Loucy (cell line): ENCODE data around the gene CD79A.

Source experiments
- EZH2phosphoT487 ChIP-seq: fragments of 200-600 bp; IDR thresholded peaks from 2 replicates; pipeline ENCODE4 v1.6.1; 2018; ENCODE audit warnings: antibody characterized with exemption, mild to moderate bottlenecking, moderate library complexity, borderline replicate concordance
- TF ChIP-seq, protein P1 (sequence below): fragments of 200-600 bp; sonication (generic); conservative IDR thresholded peaks from 2 replicates; pipeline ENCODE4 v1.5.1; 2014; ENCODE audit warnings: mild to moderate bottlenecking, antibody characterized with exemption, low read length

GRCh38 chr19:41862445-41862986 is 14.6 kb upstream of the CD79A start:
- TF ChIP-seq, protein P1, sequence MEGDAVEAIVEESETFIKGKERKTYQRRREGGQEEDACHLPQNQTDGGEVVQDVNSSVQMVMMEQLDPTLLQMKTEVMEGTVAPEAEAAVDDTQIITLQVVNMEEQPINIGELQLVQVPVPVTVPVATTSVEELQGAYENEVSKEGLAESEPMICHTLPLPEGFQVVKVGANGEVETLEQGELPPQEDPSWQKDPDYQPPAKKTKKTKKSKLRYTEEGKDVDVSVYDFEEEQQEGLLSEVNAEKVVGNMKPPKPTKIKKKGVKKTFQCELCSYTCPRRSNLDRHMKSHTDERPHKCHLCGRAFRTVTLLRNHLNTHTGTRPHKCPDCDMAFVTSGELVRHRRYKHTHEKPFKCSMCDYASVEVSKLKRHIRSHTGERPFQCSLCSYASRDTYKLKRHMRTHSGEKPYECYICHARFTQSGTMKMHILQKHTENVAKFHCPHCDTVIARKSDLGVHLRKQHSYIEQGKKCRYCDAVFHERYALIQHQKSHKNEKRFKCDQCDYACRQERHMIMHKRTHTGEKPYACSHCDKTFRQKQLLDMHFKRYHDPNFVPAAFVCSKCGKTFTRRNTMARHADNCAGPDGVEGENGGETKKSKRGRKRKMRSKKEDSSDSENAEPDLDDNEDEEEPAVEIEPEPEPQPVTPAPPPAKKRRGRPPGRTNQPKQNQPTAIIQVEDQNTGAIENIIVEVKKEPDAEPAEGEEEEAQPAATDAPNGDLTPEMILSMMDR: no peak
- no peak for TF ChIP-seq EZH2phosphoT487
